ENCODE results near the gene NOX3. TPM values are rescaled to one million over a fixed set of nuclear protein-coding genes. Genes with fewer than 3 reads are reported as not detected.

The NOX3 gene
- total RNA-seq, 4 donors from 2014 or later = not detected

DNA sequence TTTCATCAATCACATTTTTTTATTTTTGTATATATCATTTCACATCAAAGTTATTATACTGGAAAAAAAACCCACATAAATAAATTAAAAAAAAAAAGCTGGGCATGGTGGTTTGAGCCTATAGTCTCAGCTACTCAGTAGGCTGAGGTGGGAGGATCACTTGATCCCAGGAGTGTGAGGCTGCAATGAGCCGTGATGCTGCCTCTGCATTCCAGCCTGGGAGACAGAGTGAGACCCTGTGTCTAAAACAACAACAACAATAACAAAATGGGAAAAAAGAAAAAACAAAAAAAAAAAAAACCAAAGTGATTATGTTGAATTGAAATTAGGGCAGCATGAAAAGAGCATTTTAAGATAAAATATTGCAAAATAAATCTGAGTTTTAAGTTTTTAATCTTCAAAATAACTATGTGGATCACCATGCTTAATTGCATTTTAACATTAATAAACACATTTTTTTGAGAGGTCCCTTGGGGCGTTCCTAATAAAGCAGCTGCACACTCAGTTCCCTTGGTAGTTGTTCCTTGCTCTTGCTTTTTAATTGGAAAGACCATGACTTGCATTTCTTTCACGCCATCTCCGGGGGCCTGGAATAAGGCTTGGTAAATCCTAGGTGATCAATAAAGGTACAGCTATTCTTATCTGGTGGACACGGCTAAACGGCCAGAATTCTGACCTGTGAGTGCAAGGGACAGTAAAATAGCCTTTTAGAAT is 15.1 kb downstream of the NOX3 start:
- Histone ChIP-seq H3K4me3 (replicated peaks in 1 of 3) (no peak overlapping the region), H3K9me3 (no peaks in the 10 kb centered on the region), H3K27me3 (no peaks in the 10 kb centered on the region), H3K4me1 (no peaks in the 10 kb centered on the region), H3K36me3 (no peaks in the 10 kb centered on the region), H3K27ac (no peak overlapping the region)
- TF ChIP-seq CTCF (IDR thresholded peaks at IDR 0.05) (no peak), POLR2A (IDR thresholded peaks at IDR 0.05) (no peak)
- intact Hi-C loops (cut with DNase I) = no loop called here
- DNase-seq = no peak
- WGBS, 2 donors = 83% methylated on average over 6 of the region's 6 CpGs

DNA sequence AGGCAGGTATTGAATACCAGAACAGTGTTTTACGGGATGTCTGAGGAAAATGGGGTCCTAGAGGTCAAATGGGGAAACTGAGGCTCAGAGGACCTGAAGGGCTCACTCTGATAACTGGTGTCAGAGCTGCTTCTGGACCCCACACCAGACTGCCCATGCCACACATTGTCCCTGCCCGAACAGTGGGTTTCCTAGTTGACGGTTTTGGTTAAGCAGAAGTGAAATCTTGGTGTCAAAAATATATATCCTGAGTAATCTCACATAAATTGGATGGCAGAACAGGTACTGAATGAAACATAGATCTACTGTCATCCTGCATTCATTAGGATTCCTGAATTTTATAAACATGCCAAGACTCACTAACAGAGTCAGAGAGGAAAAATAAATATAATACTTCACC is 16.3 kb downstream of the NOX3 start:
- TF ChIP-seq POLR2A (IDR thresholded peaks at IDR 0.05) = no peak

DNA sequence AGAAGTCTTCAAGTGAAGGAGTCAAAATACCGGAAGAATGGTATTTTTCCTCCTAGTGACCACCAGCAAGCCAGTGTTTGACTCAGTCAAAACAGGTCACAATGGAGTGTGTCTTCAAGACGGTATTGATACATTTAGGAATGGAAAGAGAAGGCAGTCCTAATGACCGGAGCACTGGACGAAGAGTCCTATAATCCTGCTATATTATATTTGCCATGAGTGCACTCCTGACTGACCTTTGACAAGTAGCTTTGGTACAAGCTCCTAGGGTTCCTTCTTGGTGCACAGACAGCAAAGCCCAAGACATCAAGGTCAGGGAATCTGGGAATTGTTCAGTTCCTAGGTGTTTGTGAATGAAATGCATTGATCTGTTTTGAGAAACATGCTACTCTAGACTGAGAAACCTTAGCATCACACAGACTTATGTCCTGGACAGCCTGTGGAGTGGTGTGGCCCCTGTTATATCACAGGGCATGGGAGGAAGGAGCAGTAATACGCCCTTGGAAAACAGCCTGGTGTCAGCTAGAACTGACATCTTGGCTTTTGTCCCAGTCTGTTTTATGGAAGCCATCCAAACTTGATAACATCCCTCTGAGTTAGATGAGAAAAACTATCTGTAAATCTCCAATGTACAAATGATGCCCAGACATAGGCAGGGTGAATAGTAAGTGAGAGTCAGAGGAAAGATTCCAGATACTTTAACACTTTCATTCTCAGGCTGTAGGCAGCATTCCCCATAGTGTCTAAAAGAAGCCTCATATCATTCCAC is 18.5 kb downstream of the NOX3 start:
- no peaks in the 10 kb centered on the region for H3K9me3 ChIP-seq
- no peak overlapping the region for H3K4me3 ChIP-seq (replicated peaks in 1 of 3)
- no peak for DNase-seq
- intact Hi-C loops (cut with DNase I) = no loop called here
- no peaks in the 10 kb centered on the region for H3K4me1 ChIP-seq
- TF ChIP-seq CTCF (IDR thresholded peaks at IDR 0.05) (no peak), POLR2A (IDR thresholded peaks at IDR 0.05) (no peak)
- 65 to 66% methylated on average over 5 of the region's 5 CpGs for WGBS, 2 donors
- H3K27me3 ChIP-seq = no peaks in the 10 kb centered on the region
- H3K27ac ChIP-seq = no peak overlapping the region
- H3K36me3 ChIP-seq = no peaks in the 10 kb centered on the region

More for the DNA sequence above, 16.3 kb downstream of the NOX3 start:
- no peak overlapping the region for H3K27ac ChIP-seq
- intact Hi-C loops (cut with DNase I) = no loop called here
- DNase-seq = no peak
- H3K4me1 ChIP-seq = no peaks in the 10 kb centered on the region
- no peaks in the 10 kb centered on the region for H3K27me3 ChIP-seq
- no peak overlapping the region for H3K4me3 ChIP-seq (replicated peaks in 1 of 3)
- no peaks in the 10 kb centered on the region for H3K9me3 ChIP-seq
- H3K36me3 ChIP-seq = no peaks in the 10 kb centered on the region
- WGBS, 2 donors = 91 to 96% methylated on average over 3 of the region's 3 CpGs

- H3K4me1 ChIP-seq = no peaks in the 10 kb centered on the region
- 90 to 92% methylated on average over 13 of the region's 13 CpGs for WGBS, 2 donors
- H3K4me3 ChIP-seq (replicated peaks in 1 of 3) = no peak overlapping the region
- no peaks in the 10 kb centered on the region for H3K9me3 ChIP-seq
- intact Hi-C loops (cut with DNase I) = no loop called here
- no peak for DNase-seq
- H3K27me3 ChIP-seq = no peaks in the 10 kb centered on the region
- no peak overlapping the region for H3K27ac ChIP-seq
- H3K36me3 ChIP-seq = no peaks in the 10 kb centered on the region
- no peak for TF ChIP-seq POLR2A (IDR thresholded peaks at IDR 0.05)
- no peak for TF ChIP-seq CTCF (IDR thresholded peaks at IDR 0.05)
Measured at GRCh38 chr6:155434829-155435423, 20.7 kb downstream of the NOX3 start.

DNA sequence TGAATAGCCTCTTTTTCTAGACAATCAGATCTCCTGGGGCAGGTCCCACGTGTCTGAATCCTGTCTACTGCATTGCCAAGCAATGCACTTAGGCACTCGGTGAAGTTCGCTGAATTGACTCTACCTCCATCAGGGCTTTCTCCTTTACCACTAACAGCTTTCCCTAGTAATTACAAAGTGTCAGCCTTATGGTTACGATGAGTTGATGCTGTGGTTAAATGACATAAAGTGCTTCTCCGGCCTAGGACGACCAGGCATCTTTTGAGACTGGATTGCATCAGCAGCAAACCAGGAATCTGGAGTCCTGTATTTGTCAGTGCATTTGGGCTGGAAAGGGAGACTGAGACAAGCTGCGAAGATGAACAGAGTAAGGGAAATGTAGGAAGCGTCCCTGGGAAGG is 21.5 kb downstream of the NOX3 start:
- H3K4me3 ChIP-seq (replicated peaks in 1 of 3) = no peak overlapping the region
- H3K36me3 ChIP-seq = no peaks in the 10 kb centered on the region
- no peak for DNase-seq
- 80 to 85% methylated on average over 8 of the region's 8 CpGs for WGBS, 2 donors
- H3K4me1 ChIP-seq = no peaks in the 10 kb centered on the region
- no peak overlapping the region for H3K27ac ChIP-seq
- no peaks in the 10 kb centered on the region for H3K27me3 ChIP-seq
- TF ChIP-seq CTCF (IDR thresholded peaks at IDR 0.05) = no peak
- no peak for TF ChIP-seq POLR2A (IDR thresholded peaks at IDR 0.05)
- H3K9me3 ChIP-seq = no peaks in the 10 kb centered on the region
- intact Hi-C loops (cut with DNase I) = no loop called here
